KOPT-K1 (cell line): Measurements from ENCODE around the gene RNF208.
"Not testable (repeated sequence)": the region's sequence is repeated elsewhere in the genome, so short reads cannot be mapped to it uniquely, and the experiment has no call there.

Experiments
- H3K27ac ChIP-seq: fragments of 200-600 bp; sonication (generic); 2 replicates; pipeline ENCODE4 v1.5.1; 2016; ENCODE audit warnings: antibody characterized with exemption, mild to moderate bottlenecking, low read depth, low read length; ENCODE audit not compliant: poor library complexity, severe bottlenecking
- H3K36me3 ChIP-seq: fragments of 200-600 bp; sonication (generic); 2 replicates; pipeline ENCODE4 v1.5.1; 2017; ENCODE audit warnings: antibody characterized with exemption, mild to moderate bottlenecking, low read length, moderate library complexity; ENCODE audit not compliant: insufficient read depth
- H3K9me3 ChIP-seq: fragments of 200-600 bp; sonication (generic); 2 replicates; pipeline ENCODE4 v1.5.1; 2017; ENCODE audit warnings: antibody characterized with exemption, low read length, mild to moderate bottlenecking; ENCODE audit not compliant: insufficient read depth, poor library complexity, severe bottlenecking

The RNF208 gene

GRCh38 chr9:137222190-137223077 lies at the start of gene RNF208:
RNF208 (minus strand) TSS chr9:137222240; CDS start chr9:137221212, 1,028 bp downstream.
- no peaks in the 10 kb centered on the region for H3K9me3 ChIP-seq
- peaks cover 11% of the 10 kb centered on the region; the same call in 1 of the 2 replicates for H3K36me3 ChIP-seq
- H3K27ac ChIP-seq: peak within 1 kb of the TSS; percentile 88

DNA sequence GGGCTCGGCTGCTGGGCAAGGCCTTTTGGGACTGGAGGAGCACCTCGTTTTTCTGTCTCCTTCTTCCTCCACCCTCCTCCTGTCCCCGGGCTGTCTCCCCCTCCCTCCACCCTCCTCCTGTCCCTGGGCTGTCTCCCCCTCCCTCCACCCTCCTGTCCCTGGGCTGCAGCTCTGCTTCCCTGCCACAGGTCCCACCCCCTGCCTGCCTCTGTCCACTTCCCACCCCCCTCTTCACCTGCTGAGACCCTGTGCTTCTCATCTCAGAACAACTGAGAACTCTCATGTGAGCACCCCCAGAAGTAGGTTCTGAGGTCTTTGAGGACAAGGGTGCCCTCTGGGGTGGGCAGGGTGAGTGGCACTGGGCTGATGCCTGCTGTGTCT lies 49.6 kb upstream of the RNF208 start:
- Histone ChIP-seq H3K27ac (no peak overlapping the region), H3K36me3 (peaks cover 51% of the 10 kb centered on the region), H3K9me3 (no peaks in the 10 kb centered on the region)

DNA sequence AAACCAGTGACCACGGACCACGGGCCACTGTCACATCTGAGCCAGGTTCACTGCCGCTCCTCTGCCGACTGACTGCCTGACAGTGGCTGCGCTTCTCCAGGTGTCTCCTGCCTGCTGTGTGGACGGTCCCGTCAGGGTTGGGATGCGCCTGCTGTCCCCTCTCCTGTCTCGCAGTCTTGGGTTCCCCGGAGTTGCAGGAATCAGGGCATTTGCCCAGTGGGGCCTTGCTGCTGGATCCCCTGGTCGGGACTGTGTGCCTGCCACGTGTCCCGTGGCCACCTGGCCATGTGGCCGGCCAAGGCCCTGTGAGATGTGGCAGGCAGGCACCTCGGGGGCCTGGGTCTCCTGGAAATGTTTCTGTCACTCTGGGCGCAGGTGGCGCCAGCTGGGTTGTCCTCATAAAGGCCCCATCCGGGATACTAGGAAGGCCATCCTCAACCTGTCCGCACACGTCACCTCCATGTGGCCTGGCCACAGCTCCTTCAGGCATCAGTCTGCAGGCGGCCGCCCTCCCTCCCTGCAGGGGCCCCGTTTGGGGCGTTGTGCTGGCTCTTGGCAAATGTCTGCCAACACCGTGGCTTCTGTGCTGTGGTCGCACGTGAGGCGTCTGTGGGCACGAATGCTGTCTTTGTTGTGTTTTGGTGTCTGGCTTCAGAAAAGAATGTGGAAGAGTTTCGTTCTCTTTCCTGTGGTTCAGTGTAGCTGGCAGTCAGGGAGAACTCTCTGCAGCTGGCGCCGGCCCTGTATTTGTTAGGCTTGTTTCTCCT lies 49.1 kb upstream of the RNF208 start:
- no peak overlapping the region for H3K27ac ChIP-seq
- H3K36me3 ChIP-seq: peaks cover 57% of the 10 kb centered on the region
- no peaks in the 10 kb centered on the region for H3K9me3 ChIP-seq

- peaks cover 69% of the 10 kb centered on the region for H3K36me3 ChIP-seq
- H3K9me3 ChIP-seq: no peaks in the 10 kb centered on the region
- no peak overlapping the region for H3K27ac ChIP-seq
These were observed 47.3 kb upstream of the RNF208 start for GRCh38 chr9:137269231-137269772.

- H3K9me3 ChIP-seq: no peaks in the 10 kb centered on the region
- H3K27ac ChIP-seq: no peak overlapping the region
- peaks cover 71% of the 10 kb centered on the region for H3K36me3 ChIP-seq
These were observed 46.6 kb upstream of the RNF208 start for GRCh38 chr9:137268538-137269201.

DNA sequence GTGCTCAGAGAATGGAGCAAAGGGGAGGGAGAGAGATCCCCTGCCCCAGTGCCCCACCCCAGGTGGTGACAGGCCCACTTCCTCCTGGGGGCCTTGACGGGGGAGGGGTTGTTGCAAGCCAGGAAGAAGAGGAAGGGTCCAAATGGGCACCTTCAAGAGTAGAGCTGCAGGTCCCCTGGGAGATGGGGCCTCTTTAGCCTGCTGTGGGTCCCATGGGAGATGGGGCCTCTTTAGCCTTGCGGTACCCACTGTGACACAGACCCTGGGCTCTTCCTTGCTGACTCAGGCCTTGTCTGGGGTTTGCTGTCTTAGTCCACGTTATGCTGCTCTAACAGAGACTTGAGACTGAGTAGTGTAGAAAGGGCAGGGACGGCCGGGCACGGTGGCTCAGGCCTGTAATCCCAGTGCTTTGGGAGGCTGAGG lies 45.9 kb upstream of the RNF208 start:
- Histone ChIP-seq H3K36me3 (peaks cover 70% of the 10 kb centered on the region), H3K27ac (no peak overlapping the region), H3K9me3 (no peaks in the 10 kb centered on the region)

DNA sequence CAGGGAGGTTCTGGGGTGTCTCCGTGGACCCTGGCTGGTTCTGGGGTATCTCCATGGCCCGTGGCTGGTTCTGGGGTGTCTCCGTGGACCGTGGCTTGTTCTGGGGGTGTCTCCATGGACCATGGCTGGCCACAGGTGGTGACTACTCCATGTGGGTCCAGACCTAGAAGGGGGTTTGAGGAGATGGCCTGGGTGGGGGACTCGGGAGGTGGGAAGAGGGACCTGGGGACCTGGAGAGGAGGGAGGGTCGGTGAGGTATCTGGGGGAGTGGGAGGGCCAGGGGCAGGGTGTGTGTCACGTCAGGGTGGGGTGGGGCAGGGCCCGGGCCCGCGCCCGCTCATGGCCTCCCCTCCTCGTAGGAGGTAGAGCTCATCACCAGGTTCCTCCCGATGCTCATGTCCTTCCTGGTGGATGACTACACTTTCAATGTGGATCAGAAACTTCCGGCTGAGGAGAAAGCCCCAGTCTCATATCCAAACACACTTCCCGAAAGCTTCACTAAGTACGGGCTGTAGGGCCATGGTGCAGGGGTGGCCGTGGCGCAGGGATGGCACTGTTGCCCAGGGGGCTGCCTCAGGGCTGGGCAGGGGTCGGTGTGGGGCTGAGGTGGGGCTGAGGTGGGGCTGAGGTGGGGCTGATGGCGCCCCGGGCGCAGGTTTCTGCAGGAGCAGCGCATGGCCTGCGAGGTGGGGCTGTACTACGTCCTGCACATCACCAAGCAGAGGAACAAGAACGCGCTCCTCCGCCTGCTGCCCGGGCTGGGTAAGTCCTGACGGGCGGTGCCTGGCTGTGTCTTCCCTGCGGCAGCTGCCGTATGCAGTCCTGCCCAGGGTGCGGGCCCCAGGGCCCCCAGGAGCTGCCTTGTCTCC lies 44.8 kb upstream of the RNF208 start:
- H3K27ac ChIP-seq: no peak overlapping the region
- H3K36me3 ChIP-seq: peaks cover 60% of the 10 kb centered on the region
- H3K9me3 ChIP-seq: no peaks in the 10 kb centered on the region

DNA sequence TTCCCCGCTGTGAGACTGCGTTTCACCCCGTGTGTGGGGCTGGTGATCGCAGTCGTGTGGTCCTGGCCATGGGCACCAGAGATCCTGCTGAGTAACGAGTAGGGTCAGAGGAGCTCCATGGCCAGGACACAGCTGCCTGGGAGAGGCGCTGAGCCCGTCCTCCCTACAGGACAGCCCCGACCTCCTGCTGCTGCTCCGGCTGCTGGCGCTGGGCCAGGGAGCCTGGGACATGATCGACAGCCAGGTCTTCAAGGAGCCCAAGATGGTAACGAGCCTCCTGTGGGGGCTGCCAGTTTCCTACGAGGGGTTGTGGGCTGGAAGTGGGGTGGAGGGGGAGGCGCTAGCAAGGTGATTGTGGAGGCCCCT lies 44.1 kb upstream of the RNF208 start:
- H3K36me3 ChIP-seq: peaks cover 60% of the 10 kb centered on the region
- H3K9me3 ChIP-seq: no peaks in the 10 kb centered on the region
- H3K27ac ChIP-seq: no peak overlapping the region

DNA sequence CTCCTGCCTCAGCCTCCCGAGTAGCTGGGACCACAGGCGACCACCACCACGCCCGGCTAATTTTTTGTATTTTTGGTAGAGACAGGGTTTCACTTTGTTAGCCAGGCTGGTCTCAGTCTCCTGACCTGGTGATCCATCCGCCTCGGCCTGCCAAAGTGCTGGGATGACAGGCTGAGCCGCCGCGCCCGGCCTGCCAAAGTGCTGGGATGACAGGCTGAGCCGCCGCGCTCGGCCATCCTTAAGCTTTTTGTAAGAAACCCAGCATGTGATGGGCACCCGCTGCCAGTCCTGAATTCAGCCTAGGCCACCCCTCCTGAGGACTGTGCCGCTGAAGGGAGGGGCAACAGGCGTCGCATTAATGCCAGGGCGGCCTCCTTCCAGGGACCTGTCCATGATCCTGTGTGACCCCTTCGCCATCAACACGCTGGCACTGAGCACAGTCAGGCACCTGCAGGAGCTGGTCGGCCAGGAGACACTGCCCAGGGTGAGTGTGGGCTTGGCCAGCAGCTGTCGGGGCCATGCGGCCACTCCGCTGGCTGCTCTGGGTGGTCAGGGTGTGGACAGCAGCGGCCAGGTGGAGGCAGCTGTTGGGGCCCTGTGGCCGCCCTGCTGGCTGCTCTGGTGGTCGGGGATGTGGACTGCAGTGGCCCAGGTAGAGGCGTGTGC lies 43.6 kb upstream of the RNF208 start:
- H3K9me3 ChIP-seq: no peaks in the 10 kb centered on the region
- peaks cover 60% of the 10 kb centered on the region for H3K36me3 ChIP-seq
- H3K27ac ChIP-seq: no peak overlapping the region

GRCh38 chr9:137264067-137264466 lies 42.0 kb upstream of the RNF208 start:
- Histone ChIP-seq H3K36me3 (peaks cover 55% of the 10 kb centered on the region), H3K27ac (no peak overlapping the region), H3K9me3 (no peaks in the 10 kb centered on the region)

GRCh38 chr9:137263506-137263905 lies 41.5 kb upstream of the RNF208 start:
- Histone ChIP-seq H3K36me3 (peaks cover 55% of the 10 kb centered on the region), H3K9me3 (no peaks in the 10 kb centered on the region), H3K27ac (no peak overlapping the region)

DNA sequence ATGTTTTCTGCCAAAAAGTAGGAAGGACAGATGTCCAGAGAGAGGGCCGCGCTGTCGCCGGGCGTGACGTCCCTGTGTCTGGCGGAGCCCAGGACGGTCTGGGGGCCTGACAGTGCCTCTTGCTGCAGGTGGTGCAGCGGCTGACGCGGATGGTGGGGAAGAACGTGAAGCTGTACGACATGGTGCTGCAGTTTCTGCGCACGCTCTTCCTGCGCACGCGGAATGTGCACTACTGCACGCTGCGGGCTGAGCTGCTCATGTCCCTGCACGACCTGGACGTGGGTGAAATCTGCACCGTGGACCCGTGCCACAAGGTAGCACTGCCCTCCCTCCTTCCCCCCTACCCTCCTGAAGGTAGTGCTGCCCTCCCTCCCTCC lies 40.9 kb upstream of the RNF208 start:
- H3K9me3 ChIP-seq: no peaks in the 10 kb centered on the region
- no peak overlapping the region for H3K27ac ChIP-seq
- peaks cover 49% of the 10 kb centered on the region for H3K36me3 ChIP-seq

DNA sequence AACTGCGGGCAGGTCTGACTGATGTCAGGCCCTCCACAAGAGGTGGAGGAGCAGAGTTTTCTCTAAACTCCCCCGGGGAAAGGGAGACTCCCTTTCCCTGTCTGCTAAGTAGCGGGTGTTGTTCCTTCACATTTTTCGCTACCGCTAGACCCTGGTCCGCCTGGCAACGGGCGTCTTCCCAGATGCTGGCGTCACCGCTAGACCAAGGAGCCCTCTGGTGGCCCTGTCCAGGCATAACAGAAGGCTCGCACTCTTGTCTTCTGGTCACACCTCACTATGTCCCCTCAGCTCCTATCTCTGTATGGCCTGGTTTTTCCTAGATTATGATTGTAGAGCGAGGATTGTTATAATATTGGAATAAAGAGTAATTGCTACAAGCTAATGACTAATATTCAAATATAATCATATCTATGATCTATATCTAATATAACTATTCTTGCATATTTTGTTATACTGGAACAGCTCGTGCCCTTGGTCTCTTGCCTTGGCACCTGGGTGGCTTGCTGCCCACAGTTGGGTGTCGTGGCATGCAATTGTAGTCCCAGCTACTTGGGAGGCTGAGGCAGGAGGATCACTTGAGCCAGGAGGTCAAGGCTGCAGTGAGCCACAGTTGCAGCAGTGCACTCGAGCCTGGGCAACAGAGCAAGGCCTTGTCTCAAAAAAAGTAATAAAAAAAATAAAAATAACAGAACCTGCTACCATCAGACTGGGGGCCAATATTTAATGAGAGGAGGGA lies 40.3 kb upstream of the RNF208 start:
- H3K27ac ChIP-seq, H3K9me3 ChIP-seq: not testable (repeated sequence)
- H3K36me3 ChIP-seq: peaks cover 45% of the 10 kb centered on the region
